ENCODE results near the gene ZXDC.

- TF ChIP-seq CTCF (conservative IDR thresholded peaks at IDR 0.05; ENCODE audit: low read depth, low read length) (no peak), EZH2 (IDR thresholded peaks at IDR 0.05; ENCODE audit: borderline replicate concordance, low read depth, low read length, poor library complexity, severe bottlenecking) (no peak)
These were observed 6.3 kb upstream of the ZXDC start for GRCh38 chr3:126481808-126482502.
